ENCODE measurements around the gene NFATC4. TPM values are rescaled to one million over a fixed set of nuclear protein-coding genes. Genes with fewer than 3 reads are reported as not detected.

NFATC4 gene
- total RNA-seq, 1 donor from 2014 or later, result 37.0 TPM

DNA sequence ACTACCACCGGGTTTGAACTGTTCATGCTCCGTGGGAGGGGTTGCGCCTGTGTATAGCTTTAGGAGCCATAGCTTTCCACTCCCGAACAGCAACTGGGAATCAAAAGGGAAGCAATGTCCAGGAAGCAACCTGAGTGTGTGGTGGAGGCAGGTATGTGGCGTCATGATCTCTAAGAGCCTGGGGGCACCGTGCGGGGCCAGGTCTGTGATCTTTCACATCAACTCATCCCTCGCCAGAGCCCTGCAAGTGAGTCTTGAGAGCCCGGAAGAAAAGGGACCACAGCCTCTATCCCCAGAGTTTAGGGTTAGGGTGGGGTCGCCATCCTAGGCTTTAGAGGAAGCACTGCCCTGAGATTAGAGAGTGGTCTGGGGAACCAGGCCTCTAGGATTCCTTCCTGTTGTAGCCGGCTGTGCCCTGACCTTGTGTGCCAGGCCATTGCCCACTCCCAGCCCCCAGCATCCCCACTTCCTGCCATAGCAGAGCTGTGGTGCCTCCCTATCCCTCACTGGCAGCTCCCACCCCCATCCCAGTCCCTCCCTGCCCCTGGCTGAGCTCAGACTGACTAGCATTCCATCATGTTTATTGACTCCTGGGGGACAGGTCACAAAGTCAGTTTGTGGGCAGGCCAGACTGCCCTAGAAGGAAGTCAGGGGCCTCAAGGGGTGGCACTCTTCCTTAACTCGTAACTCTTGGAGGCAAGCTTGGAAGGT lies 32.4 kb upstream of the NFATC4 start:
- Histone ChIP-seq H3K4me3 (peak overlapping the region; percentile 58), H3K36me3 (peaks cover 26% of the 10 kb centered on the region), H3K27me3 (ENCODE audit: low read depth) (peaks cover 15% of the 10 kb centered on the region), H3K27ac (peak overlapping the region; percentile 83), H3K9me3 (no peaks in the 10 kb centered on the region), H3K4me1 (peaks cover 68% of the 10 kb centered on the region)
- intact Hi-C loops (cut with DNase I), result no loop called here
- ATAC-seq (no peak), DNase-seq (no peak)
- TF ChIP-seq, protein P1, sequence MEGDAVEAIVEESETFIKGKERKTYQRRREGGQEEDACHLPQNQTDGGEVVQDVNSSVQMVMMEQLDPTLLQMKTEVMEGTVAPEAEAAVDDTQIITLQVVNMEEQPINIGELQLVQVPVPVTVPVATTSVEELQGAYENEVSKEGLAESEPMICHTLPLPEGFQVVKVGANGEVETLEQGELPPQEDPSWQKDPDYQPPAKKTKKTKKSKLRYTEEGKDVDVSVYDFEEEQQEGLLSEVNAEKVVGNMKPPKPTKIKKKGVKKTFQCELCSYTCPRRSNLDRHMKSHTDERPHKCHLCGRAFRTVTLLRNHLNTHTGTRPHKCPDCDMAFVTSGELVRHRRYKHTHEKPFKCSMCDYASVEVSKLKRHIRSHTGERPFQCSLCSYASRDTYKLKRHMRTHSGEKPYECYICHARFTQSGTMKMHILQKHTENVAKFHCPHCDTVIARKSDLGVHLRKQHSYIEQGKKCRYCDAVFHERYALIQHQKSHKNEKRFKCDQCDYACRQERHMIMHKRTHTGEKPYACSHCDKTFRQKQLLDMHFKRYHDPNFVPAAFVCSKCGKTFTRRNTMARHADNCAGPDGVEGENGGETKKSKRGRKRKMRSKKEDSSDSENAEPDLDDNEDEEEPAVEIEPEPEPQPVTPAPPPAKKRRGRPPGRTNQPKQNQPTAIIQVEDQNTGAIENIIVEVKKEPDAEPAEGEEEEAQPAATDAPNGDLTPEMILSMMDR (IDR thresholded peaks at IDR 0.05), result no peak

DNA sequence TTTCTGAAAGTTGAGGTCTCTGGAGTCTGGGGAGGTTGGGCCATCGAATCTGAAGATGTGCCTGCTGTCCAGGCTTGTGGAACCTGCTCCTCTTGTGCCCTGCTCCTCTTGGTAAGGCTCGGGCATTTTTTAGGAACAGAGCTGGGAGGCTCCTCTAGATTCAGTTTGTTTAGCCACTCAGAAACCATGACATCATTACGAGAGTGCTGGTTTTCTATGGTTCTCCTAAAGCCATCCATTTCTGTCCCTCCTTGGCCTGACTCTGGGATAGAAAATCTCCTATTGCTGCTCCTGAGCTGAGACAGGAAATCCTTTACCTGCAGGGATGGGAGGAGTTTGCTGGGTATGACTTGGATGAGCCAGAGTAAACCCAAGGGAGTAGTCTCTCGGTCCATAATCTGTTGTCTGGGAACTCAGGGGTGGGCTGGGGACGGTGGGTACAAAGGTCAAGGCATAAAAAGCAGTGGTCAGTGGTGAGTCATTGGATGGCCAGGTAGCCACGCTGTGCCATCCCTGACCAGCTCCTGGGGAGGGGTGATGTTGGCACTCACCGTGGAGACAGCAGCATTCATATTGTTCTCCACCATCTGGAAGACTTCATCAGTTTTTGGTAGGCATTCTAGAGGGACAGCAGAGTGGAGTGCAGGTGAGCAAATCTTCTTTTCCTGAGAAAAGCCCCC lies 30.7 kb upstream of the NFATC4 start:
- peaks cover 16% of the 10 kb centered on the region for H3K36me3 ChIP-seq
- H3K27ac ChIP-seq, result no peak overlapping the region
- intact Hi-C loops (cut with DNase I), result no loop called here
- H3K4me1 ChIP-seq, result peaks cover 59% of the 10 kb centered on the region
- H3K4me3 ChIP-seq, result no peak overlapping the region
- no peaks in the 10 kb centered on the region for H3K9me3 ChIP-seq
- DNase-seq (no peak), ATAC-seq (no peak)
- TF ChIP-seq, protein P1 (IDR thresholded peaks at IDR 0.05), result no peak
- peaks cover 15% of the 10 kb centered on the region for H3K27me3 ChIP-seq (ENCODE audit: low read depth)

DNA sequence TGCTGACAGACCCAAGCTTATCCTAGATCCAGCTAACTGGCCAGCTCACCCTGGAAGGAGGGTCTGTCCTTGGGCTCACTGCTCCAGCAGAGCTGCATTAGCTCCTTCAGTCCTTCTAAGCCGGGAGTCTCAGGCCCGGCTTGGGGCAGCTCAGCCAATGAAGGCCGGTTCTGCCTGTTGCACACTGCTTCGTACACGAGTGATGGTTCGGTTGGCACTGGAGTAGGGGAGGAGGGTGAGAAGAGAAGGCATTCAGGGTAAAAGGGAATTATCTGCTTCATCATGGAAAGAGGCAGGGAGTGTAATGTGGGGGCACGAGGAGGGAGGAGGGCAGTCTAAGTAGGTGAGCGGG lies 30.2 kb upstream of the NFATC4 start:
- H3K4me1 ChIP-seq, result peaks cover 54% of the 10 kb centered on the region
- no peaks in the 10 kb centered on the region for H3K9me3 ChIP-seq
- H3K27ac ChIP-seq, result no peak overlapping the region
- TF ChIP-seq, protein P1 (IDR thresholded peaks at IDR 0.05), result no peak
- H3K4me3 ChIP-seq, result no peak overlapping the region
- ATAC-seq, result no peak
- no peak for DNase-seq
- peaks cover 15% of the 10 kb centered on the region for H3K27me3 ChIP-seq (ENCODE audit: low read depth)
- intact Hi-C loops (cut with DNase I), result no loop called here
- H3K36me3 ChIP-seq, result peaks cover 16% of the 10 kb centered on the region

DNA sequence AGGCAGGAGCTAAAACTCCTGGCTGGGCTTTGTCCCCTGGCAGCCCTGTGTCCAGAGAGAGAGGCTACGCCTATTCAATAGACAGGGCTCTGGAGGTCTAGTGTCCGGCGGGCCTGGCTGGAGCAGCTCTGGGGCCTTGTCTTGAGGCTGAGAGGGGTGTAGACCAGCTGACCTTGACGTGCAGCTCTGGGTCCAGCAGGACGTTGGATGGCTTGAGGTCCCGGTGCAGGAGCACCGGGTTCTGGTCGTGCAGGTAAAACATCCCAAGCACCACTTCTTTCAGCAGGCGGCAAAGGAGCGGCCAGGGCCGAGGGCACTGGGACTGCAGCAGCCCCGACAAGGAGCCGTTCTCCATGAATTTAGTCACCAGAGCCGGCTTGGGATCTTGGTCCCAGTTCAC lies 29.1 kb upstream of the NFATC4 start:
- intact Hi-C loops (cut with DNase I), result no loop called here
- DNase-seq (no peak), ATAC-seq (no peak)
- Histone ChIP-seq H3K27me3 (ENCODE audit: low read depth) (peaks cover 15% of the 10 kb centered on the region), H3K27ac (peak overlapping the region; percentile 84), H3K4me1 (peaks cover 44% of the 10 kb centered on the region), H3K36me3 (peaks cover 16% of the 10 kb centered on the region), H3K9me3 (no peaks in the 10 kb centered on the region), H3K4me3 (peak overlapping the region; percentile 69)
- TF ChIP-seq, protein P1 (IDR thresholded peaks at IDR 0.05), result no peak

DNA sequence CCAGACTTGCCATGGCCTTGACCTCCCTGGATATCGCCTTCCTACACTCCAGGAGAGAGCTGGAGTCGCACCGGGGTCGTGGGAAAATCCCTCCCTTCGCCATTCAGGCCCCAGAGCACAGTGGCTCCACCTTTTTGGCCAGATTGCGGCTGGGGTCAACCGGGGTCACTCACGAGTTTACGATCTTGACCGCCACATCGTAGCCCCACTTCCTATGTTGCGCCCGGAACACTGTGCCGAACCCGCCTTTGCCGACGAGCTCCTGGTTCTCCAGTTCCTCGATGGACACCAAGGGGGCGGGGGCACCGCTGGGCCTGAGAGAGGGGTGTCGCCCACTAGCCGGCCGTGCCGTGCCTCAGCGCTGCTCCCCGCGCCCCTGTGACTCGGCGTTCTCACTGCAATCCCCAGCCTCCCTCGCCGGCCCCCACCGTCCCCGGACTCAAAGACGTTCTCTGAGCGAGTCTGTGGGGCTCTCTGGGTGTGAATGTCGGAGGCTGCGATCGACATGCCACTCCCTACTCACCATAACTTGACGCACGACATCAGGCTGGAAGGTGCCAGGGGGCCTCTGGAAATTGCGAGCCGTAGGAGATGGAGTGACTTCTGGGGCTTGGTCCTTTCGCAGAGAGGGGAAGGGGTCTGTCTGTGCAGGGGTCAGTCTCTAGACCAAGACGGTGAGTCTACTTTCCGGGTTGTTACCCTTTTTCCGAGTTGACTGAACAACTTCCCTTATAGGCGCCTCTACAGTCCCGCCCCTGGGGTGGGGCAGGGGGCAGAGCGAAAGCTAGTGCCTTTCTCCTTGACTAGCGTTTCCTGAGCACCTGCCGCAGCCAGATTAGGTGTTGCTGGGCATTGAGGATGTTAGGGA lies 28.5 kb upstream of the NFATC4 start, which contains the start of gene RIPK3:
Gene RIPK3, minus strand, starts transcription at position 708 of the 868 bp plus-strand sequence. Its CDS starts 165 bp downstream, at position 543.
- Histone ChIP-seq H3K4me3 (peak within 1 kb of the TSS; percentile 69), H3K9me3 (no peaks in the 10 kb centered on the region), H3K36me3 (peaks cover 16% of the 10 kb centered on the region), H3K27ac (peak within 1 kb of the TSS; percentile 84), H3K4me1 (peaks cover 37% of the 10 kb centered on the region), H3K27me3 (ENCODE audit: low read depth) (peaks cover 12% of the 10 kb centered on the region)
- intact Hi-C loops (cut with DNase I), result no loop called here
- TF ChIP-seq, protein P1 (IDR thresholded peaks at IDR 0.05), result no peak
- peak; percentile 87 for DNase-seq
- peak; percentile 87 to 92 for ATAC-seq

Data from lower lobe of right lung (tissue), 2 donors.